Gastrocnemius medialis (tissue), 4 donors: ENCODE data around the gene ADGRE1.

Experiments used
- CTCF ChIP-seq, 5 experiments: fragments of 450-650 bp in 3 of 5; fragments of 200-600 bp in 2 of 5; sonication (generic) in 2 of 5; IDR thresholded peaks in 4 of 5; conservative IDR thresholded peaks in 1 of 5; 1 replicate in 4 of 5; 2 replicates in 1 of 5; pipeline ENCODE4 v1.5.1; 2016 to 2019; ENCODE audit warnings: antibody characterized with exemption in 5 of 5, mild to moderate bottlenecking in 3 of 5, moderate library complexity in 3 of 5
- POLR2A ChIP-seq, 2 donors: fragments of 450-650 bp; IDR thresholded peaks; one replicate each; pipeline ENCODE4 v1.6.1; 2017; ENCODE audit warnings: antibody characterized with exemption in 2 of 2, mild to moderate bottlenecking in 2 of 2, moderate library complexity in 2 of 2

GRCh38 chr19:6947745-6948144, 60.4 kb downstream of the ADGRE1 start:
- TF ChIP-seq POLR2A (IDR thresholded peaks at IDR 0.05) (no peak), CTCF (IDR thresholded peaks at IDR 0.05 in 4 of 5, conservative IDR thresholded peaks at IDR 0.05 in 1 of 5) (no peak)
